Measurements from ENCODE around the gene ADGRV1.
A peak's percentile ranks its signal among the peaks of the same experiment; 100 is the strongest.

The ADGRV1 gene

DNA sequence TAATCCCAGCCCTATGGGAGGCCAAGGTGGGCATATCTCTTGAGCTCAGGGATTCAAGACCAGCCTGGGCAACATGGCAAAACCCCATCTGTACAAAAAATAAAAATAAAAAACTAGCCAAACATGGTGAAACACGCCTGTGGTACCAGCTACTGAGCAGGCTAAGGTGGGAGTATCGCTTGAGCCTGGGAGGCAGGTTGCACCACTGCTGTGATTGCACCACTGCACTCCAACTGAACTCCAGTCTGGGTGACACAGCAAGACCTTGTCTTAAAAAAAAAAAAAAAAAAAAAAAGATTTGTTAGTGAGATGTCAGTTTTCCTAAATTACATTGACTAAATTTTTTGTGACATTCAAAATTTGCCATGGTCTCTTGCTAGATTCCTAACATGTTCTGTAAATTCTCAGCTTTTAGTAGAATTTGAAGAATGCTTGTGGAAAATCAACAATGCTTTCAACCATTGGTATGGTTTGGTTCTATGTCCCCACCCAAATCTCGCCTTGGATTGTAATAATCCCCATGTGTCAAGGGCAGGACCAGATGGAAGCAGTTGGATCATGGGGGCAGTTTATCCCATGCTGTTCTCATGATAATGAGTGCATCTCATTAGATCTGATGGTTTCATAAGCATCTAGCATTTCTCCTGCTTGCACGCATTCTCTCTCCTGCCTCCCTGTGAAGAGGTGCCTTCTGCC, 588.5 kb downstream of the ADGRV1 start:
- DNase-seq = peak; percentile 35

DNA sequence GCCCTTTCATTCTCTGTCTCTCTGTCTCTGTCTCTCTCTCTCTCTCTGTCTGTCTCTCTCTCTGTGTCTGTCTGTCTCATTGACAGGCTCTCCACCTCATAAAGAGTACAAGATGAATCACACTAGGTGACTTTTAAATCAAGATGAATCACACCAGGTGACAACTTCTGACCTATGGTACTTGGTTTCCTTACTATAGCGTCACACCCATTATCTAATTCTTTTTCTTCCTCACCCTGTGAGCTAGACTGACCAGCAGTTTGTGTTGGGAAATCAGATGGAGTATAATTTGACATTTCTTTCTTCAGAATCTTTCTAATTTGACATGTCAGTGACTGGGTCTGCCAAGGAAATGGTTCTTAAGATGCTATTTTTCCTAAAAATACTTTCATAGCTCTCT, 591.6 kb downstream of the ADGRV1 start:
- no peak for DNase-seq

DNA sequence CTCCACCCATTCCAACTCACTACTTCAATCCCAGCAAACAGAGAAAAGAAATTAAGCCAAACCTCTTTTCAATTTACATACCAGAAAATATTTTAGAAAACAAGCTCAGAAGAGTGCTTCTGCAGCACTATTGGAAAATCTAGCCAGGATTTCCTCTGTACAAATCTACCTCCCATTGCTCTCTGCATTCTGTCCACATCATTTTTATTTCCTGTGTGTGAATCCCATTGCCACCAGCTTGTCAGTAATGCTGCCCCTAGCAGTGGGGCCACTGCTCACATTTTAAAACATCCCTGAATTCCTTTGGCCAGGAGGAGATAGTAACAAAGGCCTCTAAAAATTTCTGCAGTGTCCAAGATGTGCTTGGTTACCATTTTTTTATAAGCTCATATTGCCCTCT, 592.0 kb downstream of the ADGRV1 start:
- DNase-seq = no peak

- no peak for DNase-seq
Measured at GRCh38 chr5:91151947-91152346, 593.4 kb downstream of the ADGRV1 start.

- DNase-seq = no peak
Measured at GRCh38 chr5:91154338-91154737, 595.7 kb downstream of the ADGRV1 start.

DNA sequence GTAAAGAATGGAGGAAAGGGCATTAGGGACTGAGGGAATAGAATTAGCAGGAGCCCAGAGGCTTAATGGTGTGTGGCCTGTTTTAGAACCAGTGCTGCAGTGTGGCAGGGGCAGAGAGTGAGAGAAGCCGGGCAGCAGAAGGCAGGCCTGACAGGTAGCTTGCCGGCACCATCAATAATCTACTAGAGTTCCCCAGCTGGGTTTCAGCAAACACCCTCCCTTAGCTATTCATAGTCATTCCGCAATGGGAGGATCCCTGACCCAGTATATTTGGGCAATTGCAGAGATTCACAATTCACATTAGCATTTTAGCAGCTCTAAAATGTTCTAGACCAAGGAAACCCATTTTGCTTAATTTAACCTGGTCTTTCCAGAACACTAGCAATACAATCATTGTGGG, 596.7 kb downstream of the ADGRV1 start:
- DNase-seq = no peak

DNA sequence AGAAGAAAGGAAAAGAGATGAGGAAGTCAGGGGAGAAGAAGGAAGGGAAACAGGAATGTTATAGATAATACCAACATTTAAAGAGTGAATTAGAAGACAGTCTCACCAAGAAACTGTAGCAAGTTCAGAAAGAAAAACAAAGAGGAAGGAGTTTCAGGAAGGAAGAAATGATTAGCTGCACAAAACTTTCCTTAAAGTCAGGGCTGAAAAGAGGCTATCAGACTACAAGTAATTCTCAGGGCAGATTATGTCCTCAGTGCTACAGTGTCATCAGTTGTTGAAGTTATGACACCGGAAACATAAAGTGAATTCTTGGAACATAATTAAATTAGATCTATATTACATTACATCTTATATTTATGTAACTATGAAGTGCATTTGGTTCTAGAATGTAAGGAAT, 597.6 kb downstream of the ADGRV1 start:
- no peak for DNase-seq

GRCh38 chr5:91158011-91158410, 599.4 kb downstream of the ADGRV1 start:
- no peak for DNase-seq

DNA sequence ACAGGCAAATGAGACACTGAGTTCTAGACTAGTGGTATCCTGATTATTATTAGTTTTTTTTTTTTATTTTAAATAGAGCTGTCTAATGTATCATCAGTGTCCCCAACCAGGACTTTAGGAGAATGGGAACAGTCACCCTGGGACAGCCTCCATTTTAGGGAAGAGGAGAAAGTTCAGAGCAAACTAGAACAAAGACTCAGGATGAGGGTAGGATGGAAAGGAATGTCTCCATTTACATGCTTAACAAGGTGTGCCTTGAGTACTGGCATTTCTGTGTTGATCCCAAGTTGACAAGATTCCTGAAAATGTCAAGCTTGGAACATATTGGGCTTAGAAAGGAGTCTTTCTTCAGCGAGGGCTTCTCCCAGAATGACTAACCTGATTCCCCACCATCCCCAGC, 601.0 kb downstream of the ADGRV1 start:
- no peak for DNase-seq

- no peak for DNase-seq
Measured at GRCh38 chr5:91160714-91161285, 602.2 kb downstream of the ADGRV1 start.

GRCh38 chr5:91162534-91163381, 604.2 kb downstream of the ADGRV1 start:
- DNase-seq = peak; percentile 82

DNA sequence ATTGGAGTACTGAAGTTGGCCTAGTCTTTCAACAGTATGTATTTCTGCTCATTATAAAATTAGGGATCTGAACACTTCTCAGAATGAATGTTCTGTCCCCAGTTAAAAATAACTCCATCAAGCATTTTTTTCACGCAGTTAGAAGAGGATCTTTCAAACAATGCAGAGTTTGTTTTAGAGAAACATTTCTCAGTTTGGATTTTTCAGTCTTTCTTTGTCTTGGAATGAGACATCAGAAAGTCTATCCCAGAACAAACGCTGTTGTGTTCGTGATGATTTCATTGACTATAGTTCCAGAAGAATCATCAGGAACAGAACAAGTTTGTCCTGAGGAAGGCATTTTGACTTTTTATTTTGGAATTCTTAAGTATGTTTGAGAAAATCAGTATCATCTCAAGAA, 605.8 kb downstream of the ADGRV1 start:
- no peak for DNase-seq

- peak; percentile 26 for DNase-seq
Measured at GRCh38 chr5:91166059-91166807, 607.6 kb downstream of the ADGRV1 start.

- no peak for DNase-seq
Measured at GRCh38 chr5:91168859-91169258, 610.3 kb downstream of the ADGRV1 start.

DNA sequence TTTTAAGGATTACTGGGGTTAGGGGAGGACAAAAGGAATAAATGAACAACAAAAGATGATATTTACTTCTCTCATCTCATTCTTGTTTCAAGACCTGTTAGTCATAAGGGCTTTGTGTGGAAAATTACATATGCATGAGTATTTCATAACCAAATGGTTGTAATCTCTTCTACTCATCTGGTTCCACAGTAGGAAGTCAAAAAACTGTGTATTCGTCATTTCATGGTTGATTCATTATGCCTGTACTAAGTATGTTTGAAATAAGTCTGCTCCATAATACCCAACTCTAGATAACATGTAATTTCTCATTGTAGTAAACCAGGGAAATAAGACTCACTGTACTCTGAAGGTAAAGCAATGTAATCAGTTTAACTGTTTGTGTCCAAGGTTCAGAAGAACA, 611.7 kb downstream of the ADGRV1 start:
- DNase-seq = peak; percentile 72

- DNase-seq = peak; percentile 12
Measured at GRCh38 chr5:91171322-91171721, 612.7 kb downstream of the ADGRV1 start.

GRCh38 chr5:91174396-91174795, 615.8 kb downstream of the ADGRV1 start:
- DNase-seq = no peak

DNA sequence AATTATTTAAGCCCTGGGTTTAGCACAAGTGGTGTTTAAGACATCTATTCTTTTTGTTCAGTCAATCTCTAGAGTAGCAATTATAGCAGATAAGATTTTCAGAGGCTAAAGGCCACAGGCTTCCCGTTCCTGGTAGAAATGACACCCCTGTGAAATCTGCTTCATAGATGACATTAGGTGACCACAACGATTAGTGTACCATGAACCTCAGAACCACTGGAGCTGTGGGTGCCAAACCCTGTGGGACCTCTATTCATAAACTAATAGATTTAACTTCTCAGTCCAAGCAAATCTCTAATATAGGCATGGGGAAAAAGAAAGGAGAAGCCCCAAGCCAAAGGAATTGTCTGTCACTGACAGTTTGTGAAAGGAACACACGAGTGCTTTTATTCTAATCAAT, 617.1 kb downstream of the ADGRV1 start:
- no peak for DNase-seq

DNA sequence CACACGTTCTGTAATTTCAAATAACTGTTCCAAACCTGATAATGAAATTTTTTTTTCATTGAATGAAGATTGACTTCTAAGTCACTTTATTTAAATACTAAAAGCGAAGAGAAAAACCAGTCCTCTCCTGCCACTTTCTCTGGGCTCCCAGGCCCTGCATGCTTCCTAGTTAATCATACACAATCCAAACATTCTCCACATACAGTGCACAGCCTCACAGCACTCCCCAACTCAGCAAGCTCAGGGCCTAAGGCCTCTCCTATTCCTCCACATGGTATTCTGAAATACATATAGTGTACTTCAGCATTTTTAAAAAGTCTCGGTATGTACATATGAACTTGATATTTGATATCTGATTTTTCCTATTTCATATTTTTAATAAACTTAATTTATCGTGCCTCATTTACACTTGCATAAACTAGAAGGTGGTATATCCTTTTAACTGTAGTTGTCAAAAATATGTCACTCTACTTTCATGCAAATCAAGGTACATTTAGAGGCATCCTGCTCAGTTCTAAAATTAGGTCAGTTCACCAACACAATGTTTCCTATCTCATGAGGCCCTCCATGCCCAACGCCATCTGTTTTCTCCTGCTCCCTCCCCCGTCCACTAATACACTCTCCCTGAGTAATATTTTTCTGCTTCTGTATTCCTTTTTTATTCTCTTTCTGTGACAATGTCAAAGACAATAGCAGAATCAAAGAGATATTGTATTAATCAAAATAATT, 617.9 kb downstream of the ADGRV1 start:
- DNase-seq = no peak

- DNase-seq = no peak
Measured at GRCh38 chr5:91177085-91177484, 618.5 kb downstream of the ADGRV1 start.

DNA sequence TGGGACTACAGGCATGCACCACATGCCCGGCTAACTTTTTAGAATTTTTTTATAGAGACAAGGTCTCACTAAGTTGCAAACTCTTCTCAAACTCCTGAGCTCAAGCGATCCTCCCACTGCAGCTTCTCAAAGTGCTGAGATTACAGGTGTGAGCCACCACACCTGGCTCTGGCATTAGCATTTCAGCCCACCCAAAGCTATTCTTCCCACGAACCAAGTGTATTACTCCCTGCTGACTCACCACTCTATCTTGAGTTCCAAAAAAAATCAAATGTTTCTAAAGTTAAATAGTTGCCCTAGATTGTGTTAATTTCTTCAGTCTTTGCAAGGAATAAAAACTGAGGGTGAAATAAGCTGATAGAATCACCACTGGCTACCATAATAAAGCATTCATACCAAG, 619.0 kb downstream of the ADGRV1 start:
- DNase-seq = no peak

DNA sequence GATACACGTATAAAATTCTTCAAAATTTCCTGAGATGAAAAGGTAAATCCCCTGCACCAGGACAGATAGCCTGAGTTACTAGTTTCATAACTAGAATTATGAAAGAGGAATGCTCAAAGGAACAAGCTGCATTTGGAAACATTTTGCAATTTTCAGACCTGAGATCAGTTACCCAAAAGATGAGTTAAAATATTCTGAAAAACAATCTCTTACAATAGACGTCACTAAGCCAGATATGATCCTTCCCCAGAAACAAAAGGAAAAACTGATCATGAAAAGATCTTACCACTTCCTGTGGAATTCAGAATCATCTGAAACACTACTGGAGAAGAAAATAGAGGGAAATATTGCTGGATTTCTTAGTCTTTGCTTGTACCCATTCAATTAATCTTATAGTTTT, 619.9 kb downstream of the ADGRV1 start:
- DNase-seq = no peak

- DNase-seq = no peak
Measured at GRCh38 chr5:91179018-91179417, 620.4 kb downstream of the ADGRV1 start.

All from hematopoietic multipotent progenitor cell treated with erythropoietin and hydrocortisone succinate and interleukin-3 and kit ligand, for 4 days (in vitro differentiated cells).